Endothelial cell of umbilical vein (primary cell): ENCODE measurements around the gene SRPK1. TPM values are rescaled to one million over a fixed set of nuclear protein-coding genes. Genes with fewer than 3 reads are reported as not detected.

Experiments used
- BruUV-seq: library from RNA; stranded (reverse); fragments of 400-500 nt; replicated peaks from 2 replicates; lab custom pipeline; 2021; lab: Mats Ljungman, UMichigan
- CTCF ChIA-PET: fragments of 300-600, 350-600 bp; sonication (Branson Sonifier 250); formaldehyde crosslinking; loops from one replicate; lab custom pipeline; 2021; ENCODE audit warnings: antibody characterized with exemption, inconsistent platforms; lab: Charles Lee
- POLR2A ChIA-PET: fragments of 300-600, 350-600 bp; sonication (Branson Sonifier 250); formaldehyde crosslinking; loops from one replicate; lab custom pipeline; 2021; ENCODE audit warnings: antibody characterized with exemption, inconsistent platforms; lab: Charles Lee
- DNase-seq: peaks from one replicate; pipeline ENCODE4 v3.0.0-alpha.2; 2011; ENCODE audit warnings: low read depth, low spot score
- FAIRE-seq: peaks from 2 replicates; lab custom pipeline; 2011; peaks lifted over from hg19 to GRCh38; lab: Jason Lieb, UNC
- H2AFZ ChIP-seq: 2 replicates; pipeline ENCODE4 v1.6.0; 2012; ENCODE audit warnings: low read depth, low read length, control low read depth, inconsistent platforms
- H3K27ac ChIP-seq: 2 replicates; pipeline ENCODE4 v1.5.1; 2011; ENCODE audit warnings: low read depth, mild to moderate bottlenecking, control low read depth, low read length, moderate library complexity; ENCODE audit not compliant: insufficient read depth
- H3K27me3 ChIP-seq, 2 experiments: 2 replicates each; pipeline versions ENCODE4 v1.6.0 to v1.6.1; 2011; ENCODE audit warnings: low read length in 2 of 2, mixed read lengths in 1 of 2; ENCODE audit not compliant: control insufficient read depth in 2 of 2, insufficient read depth in 2 of 2
- H3K36me3 ChIP-seq, 2 experiments: 2 replicates in 1 of 2; 3 replicates in 1 of 2; pipeline ENCODE4 v1.5.1; 2011; ENCODE audit warnings: low read length in 2 of 2, mild to moderate bottlenecking in 1 of 2, moderate library complexity in 1 of 2; ENCODE audit not compliant: control insufficient read depth in 2 of 2, insufficient read depth in 2 of 2; ENCODE audit errors: extremely low read depth in 1 of 2
- H3K4me1 ChIP-seq: 3 replicates; pipeline ENCODE4 v1.5.1; 2011; ENCODE audit warnings: mild to moderate bottlenecking, low read length; ENCODE audit not compliant: control insufficient read depth, insufficient read depth; ENCODE audit errors: extremely low read depth
- H3K4me2 ChIP-seq: 2 replicates; pipeline ENCODE4 v1.6.1; 2011; ENCODE audit warnings: low read length, control low read depth, mixed read lengths; ENCODE audit not compliant: insufficient read depth
- H3K4me3 ChIP-seq, 3 experiments: fragments of 200-600 bp in 1 of 3; sonication (generic), shearing (Covaris generic) in 1 of 3; replicated peaks in 1 of 3; 2 replicates each; pipeline ENCODE4 v1.5.1; 2011 to 2016; ENCODE audit warnings: control low read depth in 3 of 3, low read length in 3 of 3, mild to moderate bottlenecking in 2 of 3, inconsistent platforms in 1 of 3, low read depth in 1 of 3, moderate library complexity in 1 of 3; ENCODE audit not compliant: insufficient read depth in 1 of 3
- H3K79me2 ChIP-seq: 2 replicates; pipeline ENCODE4 v1.6.0; 2012; ENCODE audit warnings: low read length, inconsistent platforms; ENCODE audit not compliant: control insufficient read depth, insufficient read depth
- H3K9ac ChIP-seq: replicated peaks from 2 replicates; pipeline ENCODE3; 2011; ENCODE audit warnings: low read length, control low read depth; ENCODE audit not compliant: insufficient read depth; ENCODE audit errors: extremely low read depth
- H3K9me1 ChIP-seq: replicated peaks from 3 replicates; pipeline ENCODE4 v1.6.0; 2011; ENCODE audit warnings: mild to moderate bottlenecking, low read length; ENCODE audit not compliant: control insufficient read depth, insufficient read depth; ENCODE audit errors: extremely low read depth
- H3K9me3 ChIP-seq: replicated peaks from 2 replicates; pipeline ENCODE4 v1.5.1; 2012; ENCODE audit warnings: low read length, inconsistent platforms; ENCODE audit not compliant: control insufficient read depth, insufficient read depth
- H4K20me1 ChIP-seq: replicated peaks from 2 replicates; pipeline ENCODE3; 2011; ENCODE audit warnings: mild to moderate bottlenecking, low read length; ENCODE audit not compliant: control insufficient read depth, insufficient read depth; ENCODE audit errors: extremely low read depth
- GATA2 ChIP-seq: IDR thresholded peaks from 2 replicates; pipeline ENCODE4 v1.7.0; 2011; ENCODE audit warnings: low read depth, mild to moderate bottlenecking, moderate library complexity, mixed read lengths, low read length; ENCODE audit not compliant: insufficient read length, insufficient read depth
- MYC ChIP-seq: IDR thresholded peaks from one replicate; pipeline ENCODE4 v1.6.1; 2011; ENCODE audit warnings: mild to moderate bottlenecking, low read depth, low read length
- POLR2AphosphoS5 ChIP-seq: IDR thresholded peaks from 2 replicates; pipeline ENCODE4 v1.6.1; 2012; ENCODE audit warnings: low read depth, mild to moderate bottlenecking, control low read depth, low read length, moderate library complexity; ENCODE audit not compliant: insufficient read depth
- dilution Hi-C: fragments of 300-500 bp; cut with MboI; formaldehyde crosslinking; loops from one replicate; pipeline ENCODE4 v1.15.0; 2019; ENCODE audit warnings: low sequenced_read_pairs; ENCODE audit not compliant: extremely low pct_ligation_motif_present
- intact Hi-C: fragments of 100-400 bp; cut with micrococcal nuclease; formaldehyde crosslinking; loops from one replicate; pipeline ENCODE4 v1.10.0; 2022
- polyA plus RNA-seq, 4 experiments: library from polyadenylated mRNA; depleted of rRNA in 3 of 4; stranded (reverse) in 3 of 4; unstranded in 1 of 4; fragments of >200 nt; gene quantifications; 2 replicates each; pipeline versions ENCODE4 v1.2.1 to v1.2.3, GENCODE V29; 2011 to 2012; ENCODE audit warnings: missing spikeins in 1 of 4
- total RNA-seq: library from RNA; stranded (reverse); gene quantifications from 2 replicates; pipeline ENCODE4 v1.2.3, GENCODE V29; 2021
- TF ChIP-seq, protein P1 (sequence below), 2 donors: IDR thresholded peaks; 1 replicate in 1 of 2; 2 replicates in 1 of 2; pipeline ENCODE4 v1.5.1; 2011; ENCODE audit warnings: low read length in 2 of 2, mild to moderate bottlenecking in 2 of 2, moderate library complexity in 2 of 2, control low read depth in 1 of 2, inconsistent platforms in 1 of 2, low read depth in 1 of 2; ENCODE audit not compliant: insufficient read depth in 1 of 2; ENCODE audit errors: extremely low read depth in 1 of 2

SRPK1 gene
- total and polyA plus RNA-seq, 2 donors (not counting 3 experiments of a cell fraction or from before 2014, with no cell fraction given) = 18.9 to 72.7 TPM

DNA sequence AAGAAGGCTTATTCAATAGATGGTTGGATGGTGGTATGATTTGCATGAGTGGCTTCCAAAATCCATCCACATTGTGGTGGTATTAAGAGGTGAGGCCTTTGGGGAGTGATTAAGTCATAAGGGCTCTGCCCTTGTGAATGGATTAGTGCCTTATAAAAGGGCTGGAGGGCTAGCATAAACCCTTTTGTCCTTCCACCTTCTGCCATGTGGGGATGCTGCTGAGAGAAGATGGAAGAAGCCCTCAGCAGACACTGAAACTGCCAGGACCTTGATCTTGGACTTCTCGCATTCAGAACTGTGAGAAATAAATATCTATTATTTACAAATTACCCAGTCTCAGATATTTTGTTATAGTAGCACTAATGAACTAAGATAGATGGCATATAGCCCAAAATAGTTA, 27.8 kb upstream of the SRPK1 start:
- dilution Hi-C loops = no loop called here

DNA sequence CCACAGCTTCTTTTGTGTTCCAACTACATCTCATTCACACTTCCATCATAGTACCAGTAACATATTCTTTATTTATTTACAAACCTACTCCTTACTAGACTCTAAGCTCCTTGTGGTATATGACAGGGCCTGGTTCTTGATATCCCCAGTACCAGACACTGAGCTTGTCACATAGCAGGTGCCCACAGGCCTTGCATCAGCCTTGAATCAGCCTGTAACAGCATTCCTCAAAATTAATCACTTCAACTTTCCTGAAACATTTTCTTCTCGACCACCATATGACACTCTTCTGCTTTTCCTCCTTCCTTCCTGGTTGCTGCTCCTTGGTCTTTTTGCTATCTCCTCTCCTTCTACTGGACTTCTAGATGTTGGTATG, 24.7 kb upstream of the SRPK1 start:
- H3K9me3 ChIP-seq = no peaks in the 10 kb centered on the region
- BruUV-seq = no TSS peak
- DNase-seq (no peak), FAIRE-seq (no peak)
- H3K4me2 ChIP-seq = no peak overlapping the region
- H4K20me1 ChIP-seq = no peaks in the 10 kb centered on the region
- no peaks in the 10 kb centered on the region for H3K4me1 ChIP-seq
- H3K9ac ChIP-seq = no peak overlapping the region
- intact Hi-C loops (no loop called here), dilution Hi-C loops (no loop called here)
- H3K27ac ChIP-seq = no peak overlapping the region
- no peak overlapping the region for H3K4me3 ChIP-seq
- H3K36me3 ChIP-seq = no peaks in the 10 kb centered on the region
- TF ChIP-seq MYC (no peak), GATA2 (no peak)
- no peak overlapping the region for H2AFZ ChIP-seq
- POLR2A ChIA-PET = no interaction called here
- H3K27me3 ChIP-seq = no peaks in the 10 kb centered on the region
- H3K9me1 ChIP-seq = no peaks in the 10 kb centered on the region
- H3K79me2 ChIP-seq = no peaks in the 10 kb centered on the region
- CTCF ChIA-PET = no interaction called here

More for the DNA sequence above, 27.8 kb upstream of the SRPK1 start:
- Histone ChIP-seq H3K9me3 (peaks cover 1% of the 10 kb centered on the region), H3K9me1 (no peaks in the 10 kb centered on the region), H3K4me1 (peaks cover 10% of the 10 kb centered on the region), H3K27ac (no peak overlapping the region), H3K27me3 (no peaks in the 10 kb centered on the region), H4K20me1 (no peaks in the 10 kb centered on the region), H2AFZ (no peak overlapping the region), H3K36me3 (no peaks in the 10 kb centered on the region), H3K4me3 (no peak overlapping the region), H3K4me2 (no peak overlapping the region), H3K9ac (no peak overlapping the region), H3K79me2 (no peaks in the 10 kb centered on the region)
- intact Hi-C loops = no loop called here
- no TSS peak for BruUV-seq
- ChIA-PET CTCF (no interaction called here), POLR2A (no interaction called here)
- FAIRE-seq (no peak), DNase-seq (peak; percentile 46)
- TF ChIP-seq, protein P1, sequence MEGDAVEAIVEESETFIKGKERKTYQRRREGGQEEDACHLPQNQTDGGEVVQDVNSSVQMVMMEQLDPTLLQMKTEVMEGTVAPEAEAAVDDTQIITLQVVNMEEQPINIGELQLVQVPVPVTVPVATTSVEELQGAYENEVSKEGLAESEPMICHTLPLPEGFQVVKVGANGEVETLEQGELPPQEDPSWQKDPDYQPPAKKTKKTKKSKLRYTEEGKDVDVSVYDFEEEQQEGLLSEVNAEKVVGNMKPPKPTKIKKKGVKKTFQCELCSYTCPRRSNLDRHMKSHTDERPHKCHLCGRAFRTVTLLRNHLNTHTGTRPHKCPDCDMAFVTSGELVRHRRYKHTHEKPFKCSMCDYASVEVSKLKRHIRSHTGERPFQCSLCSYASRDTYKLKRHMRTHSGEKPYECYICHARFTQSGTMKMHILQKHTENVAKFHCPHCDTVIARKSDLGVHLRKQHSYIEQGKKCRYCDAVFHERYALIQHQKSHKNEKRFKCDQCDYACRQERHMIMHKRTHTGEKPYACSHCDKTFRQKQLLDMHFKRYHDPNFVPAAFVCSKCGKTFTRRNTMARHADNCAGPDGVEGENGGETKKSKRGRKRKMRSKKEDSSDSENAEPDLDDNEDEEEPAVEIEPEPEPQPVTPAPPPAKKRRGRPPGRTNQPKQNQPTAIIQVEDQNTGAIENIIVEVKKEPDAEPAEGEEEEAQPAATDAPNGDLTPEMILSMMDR (IDR thresholded peaks at IDR 0.05; ENCODE audit: extremely low read depth in 1 of 2, insufficient read depth in 1 of 2, low read depth in 1 of 2, low read length in 2 of 2) = peak in 1 of 2 donors; percentile 38
- no peak for TF ChIP-seq POLR2AphosphoS5
